Activated effector memory CD4-positive, alpha-beta T cell treated with anti-CD3 and anti-CD28 coated beads, Interleukin-2, amount 50 U/mL, for 16 hours (primary cell): Measurements from ENCODE around the gene UNC13B.

Experiments
- DNase-seq: peaks from one replicate; pipeline ENCODE4 v3.0.0-alpha.2; 2020

UNC13B gene

DNA sequence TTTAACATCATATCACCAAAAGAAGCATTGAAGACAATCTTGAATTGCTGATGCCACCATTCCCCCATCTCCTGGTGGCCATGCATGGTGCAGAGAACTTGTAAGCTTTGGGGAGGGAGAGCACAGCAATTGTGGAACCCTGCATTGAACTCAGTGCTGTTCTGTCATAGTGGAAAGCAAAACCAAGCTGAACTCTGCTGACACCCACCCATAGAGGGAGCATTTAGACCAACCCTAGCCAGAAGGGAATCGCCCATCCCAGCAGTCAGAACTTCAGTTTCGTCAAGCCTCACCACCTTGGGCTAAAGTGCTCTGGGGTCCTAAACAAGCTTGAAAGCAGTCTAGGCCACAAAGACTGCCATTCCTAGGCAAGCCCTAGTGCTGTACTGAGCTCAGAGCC is 290.7 kb downstream of the UNC13B start:
- DNase-seq, result no peak

DNA sequence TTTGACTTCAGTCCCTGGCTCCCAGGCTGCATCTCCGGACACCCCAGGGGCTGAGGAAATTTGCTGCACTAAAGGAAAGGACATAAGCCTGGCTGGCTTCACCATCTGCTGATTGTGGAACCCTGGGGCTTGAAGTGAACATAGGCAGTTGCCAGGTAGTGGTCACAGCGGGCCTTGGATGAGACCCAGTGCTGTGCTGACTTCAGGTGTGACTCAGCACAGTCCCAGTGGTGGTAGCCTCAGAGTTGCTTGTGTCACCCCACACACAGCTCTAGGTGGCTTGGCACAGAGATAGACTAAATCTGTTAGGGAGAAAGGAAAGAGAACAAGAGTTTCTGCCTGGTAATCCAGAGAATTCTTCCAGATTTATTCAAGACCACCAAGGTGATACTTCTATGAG is 292.0 kb downstream of the UNC13B start:
- DNase-seq, result no peak
